ENCODE data around the gene CCNDBP1. TPM values are rescaled to one million over a fixed set of nuclear protein-coding genes. Genes with fewer than 3 reads are reported as not detected.
"Not testable (repeated sequence)": the region's sequence is repeated elsewhere in the genome, so short reads cannot be mapped to it uniquely, and the experiment has no call there.

The CCNDBP1 gene
- total and polyA plus RNA-seq, 4 donors = 29.8 to 73.4 (median 59.6) TPM

DNA sequence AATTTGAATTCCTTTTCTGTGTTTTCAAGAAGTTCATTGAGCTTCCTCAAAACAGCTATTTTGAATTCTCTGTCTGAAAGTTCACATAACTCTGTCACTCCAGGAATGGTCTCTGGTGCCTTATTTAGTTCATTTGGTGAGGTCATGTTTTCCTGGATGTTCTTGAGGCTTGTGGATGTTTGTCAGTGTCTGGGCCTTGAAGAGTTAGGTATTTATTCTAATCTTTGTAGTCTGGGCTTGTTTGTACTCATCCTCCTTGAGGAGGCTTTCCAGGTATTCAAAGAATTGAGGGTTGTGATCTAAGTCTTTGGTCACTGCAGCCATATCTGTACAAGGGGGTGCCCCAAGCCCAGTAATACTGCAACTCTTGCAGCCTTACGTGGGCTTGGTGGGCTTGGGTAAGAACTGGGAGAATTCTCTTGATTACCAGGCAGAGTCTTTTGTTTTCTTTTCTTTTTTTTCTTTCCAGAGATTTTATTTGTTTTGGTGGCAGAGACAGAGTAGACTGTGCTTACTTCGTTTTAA is 19.3 kb upstream of the CCNDBP1 start:
- Histone ChIP-seq H3K27me3 (ENCODE audit: control insufficient read depth in 3 of 3, insufficient read depth in 3 of 3, low read length in 2 of 3) (no peaks in the 10 kb centered on the region), H3K36me3 (ENCODE audit: control insufficient read depth in 4 of 4, insufficient read depth in 4 of 4, low read length in 4 of 4) (peaks cover 0 to 16% (median 6%) of the 10 kb centered on the region in 4 donors), H3K27ac (ENCODE audit: low read depth in 1 of 2, low read length in 1 of 2) (no peak overlapping the region), H3K4me3 (no peak overlapping the region), H3K9me3 (ENCODE audit: control insufficient read depth in 4 of 4, insufficient read depth in 3 of 4, low read length in 3 of 4) (no peaks in the 10 kb centered on the region), H3K4me1 (ENCODE audit: control insufficient read depth in 5 of 5, insufficient read depth in 5 of 5, low read length in 5 of 5) (peaks cover 0 to 3% (median 0%) of the 10 kb centered on the region in 5 donors), H3K9ac (ENCODE audit: insufficient read depth in 1 of 2, low read length in 2 of 2) (no peak overlapping the region)
- TF ChIP-seq, protein P1, sequence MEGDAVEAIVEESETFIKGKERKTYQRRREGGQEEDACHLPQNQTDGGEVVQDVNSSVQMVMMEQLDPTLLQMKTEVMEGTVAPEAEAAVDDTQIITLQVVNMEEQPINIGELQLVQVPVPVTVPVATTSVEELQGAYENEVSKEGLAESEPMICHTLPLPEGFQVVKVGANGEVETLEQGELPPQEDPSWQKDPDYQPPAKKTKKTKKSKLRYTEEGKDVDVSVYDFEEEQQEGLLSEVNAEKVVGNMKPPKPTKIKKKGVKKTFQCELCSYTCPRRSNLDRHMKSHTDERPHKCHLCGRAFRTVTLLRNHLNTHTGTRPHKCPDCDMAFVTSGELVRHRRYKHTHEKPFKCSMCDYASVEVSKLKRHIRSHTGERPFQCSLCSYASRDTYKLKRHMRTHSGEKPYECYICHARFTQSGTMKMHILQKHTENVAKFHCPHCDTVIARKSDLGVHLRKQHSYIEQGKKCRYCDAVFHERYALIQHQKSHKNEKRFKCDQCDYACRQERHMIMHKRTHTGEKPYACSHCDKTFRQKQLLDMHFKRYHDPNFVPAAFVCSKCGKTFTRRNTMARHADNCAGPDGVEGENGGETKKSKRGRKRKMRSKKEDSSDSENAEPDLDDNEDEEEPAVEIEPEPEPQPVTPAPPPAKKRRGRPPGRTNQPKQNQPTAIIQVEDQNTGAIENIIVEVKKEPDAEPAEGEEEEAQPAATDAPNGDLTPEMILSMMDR (IDR thresholded peaks at IDR 0.05; ENCODE audit: control extremely low read depth, extremely low read depth) = no peak
- DNase-seq (no peak), ATAC-seq (ENCODE audit: insufficient read depth, low FRiP score) (no peak)
- WGBS, 2 donors = 93 to 100% methylated on average over 2 of the region's 2 CpGs

DNA sequence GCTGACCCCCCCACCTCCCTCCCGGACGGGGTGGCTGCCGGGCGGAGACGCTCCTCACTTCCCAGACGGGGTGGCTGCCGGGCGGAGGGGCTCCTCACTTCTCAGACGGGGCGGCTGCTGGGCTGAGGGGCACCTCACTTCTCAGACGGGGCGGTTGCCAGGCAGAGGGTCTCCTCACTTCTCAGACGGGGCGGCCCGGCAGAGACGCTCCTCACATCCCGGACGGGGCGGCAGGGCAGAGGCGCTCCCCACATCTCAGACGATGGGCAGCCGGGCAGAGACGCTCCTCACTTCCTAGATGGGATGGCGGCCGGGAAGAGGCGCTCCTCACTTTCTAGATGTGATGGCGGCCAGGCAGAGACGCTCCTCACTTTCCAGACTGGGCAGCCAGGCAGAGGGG is 17.9 kb upstream of the CCNDBP1 start:
- ATAC-seq (ENCODE audit: insufficient read depth, low FRiP score) = not testable (repeated sequence)
- 97 to 98% methylated on average over 17 to 24 of the region's 28 CpGs for WGBS, 2 donors

DNA sequence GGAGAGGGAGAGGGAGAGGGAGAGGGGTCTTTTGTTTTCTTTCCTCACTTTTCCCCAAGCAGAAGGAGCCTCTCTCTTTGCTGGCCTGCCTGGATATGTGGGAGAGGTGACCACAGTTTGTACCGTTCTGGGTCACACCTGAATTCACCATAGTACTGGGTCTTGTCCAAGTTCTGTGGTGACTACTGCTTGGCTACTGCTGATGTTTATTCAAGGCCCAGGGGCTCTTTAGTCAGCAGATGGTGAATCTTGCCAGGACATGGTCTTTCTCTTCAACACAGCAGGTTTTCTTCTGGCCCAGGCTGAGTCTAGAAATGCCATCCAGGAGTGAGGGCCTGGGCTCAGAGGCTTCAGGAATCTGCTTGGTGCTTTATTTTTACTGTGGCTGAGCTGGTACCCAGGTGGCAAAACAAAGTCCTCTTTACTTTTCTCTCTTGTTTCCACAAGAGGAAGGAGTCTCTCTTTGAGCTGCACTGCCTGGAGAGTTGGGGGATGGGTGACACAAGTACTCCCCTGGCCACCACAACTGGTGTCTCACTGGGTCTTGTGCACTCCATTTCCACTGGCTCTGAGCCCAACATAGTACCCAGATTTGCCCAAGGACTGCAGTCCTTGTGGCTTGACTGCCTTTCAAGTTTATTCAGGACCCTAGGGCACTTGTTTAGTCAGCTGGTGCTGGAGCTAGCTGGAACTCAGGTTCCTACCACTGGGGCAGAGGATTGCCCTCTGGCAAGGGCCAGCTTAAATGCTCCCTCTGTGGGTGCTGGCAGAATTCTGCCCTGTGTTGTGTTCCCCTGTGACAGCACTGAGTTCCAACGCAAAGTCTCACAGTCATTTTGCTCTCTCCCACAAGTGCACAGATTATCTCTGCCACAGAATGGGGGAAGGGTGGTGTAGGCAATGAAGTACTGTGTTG is 16.8 kb upstream of the CCNDBP1 start:
- peak in 2 of 3 donors; percentile 11 to 36 for DNase-seq
- ATAC-seq (ENCODE audit: insufficient read depth, low FRiP score) = no peak
- Histone ChIP-seq H3K4me3 (no peak overlapping the region), H3K9ac (ENCODE audit: insufficient read depth in 1 of 2, low read length in 2 of 2) (no peak overlapping the region), H3K27ac (ENCODE audit: low read depth in 1 of 2, low read length in 1 of 2) (no peak overlapping the region), H3K9me3 (ENCODE audit: control insufficient read depth in 4 of 4, insufficient read depth in 3 of 4, low read length in 3 of 4) (no peaks in the 10 kb centered on the region), H3K4me1 (ENCODE audit: control insufficient read depth in 5 of 5, insufficient read depth in 5 of 5, low read length in 5 of 5) (peaks cover 0 to 3% (median 0%) of the 10 kb centered on the region in 5 donors), H3K36me3 (ENCODE audit: control insufficient read depth in 4 of 4, insufficient read depth in 4 of 4, low read length in 4 of 4) (peaks cover 0 to 16% (median 6%) of the 10 kb centered on the region in 4 donors), H3K27me3 (ENCODE audit: control insufficient read depth in 3 of 3, insufficient read depth in 3 of 3, low read length in 2 of 3) (no peaks in the 10 kb centered on the region)
- TF ChIP-seq, protein P1 (IDR thresholded peaks at IDR 0.05; ENCODE audit: control extremely low read depth, extremely low read depth) = no peak
- WGBS, 2 donors = 66 to 93% methylated on average over 2 of the region's 2 CpGs

More for the DNA sequence above, 17.9 kb upstream of the CCNDBP1 start:
- H3K27me3 ChIP-seq (ENCODE audit: control insufficient read depth in 3 of 3, insufficient read depth in 3 of 3, low read length in 2 of 3); H3K27ac ChIP-seq (ENCODE audit: low read depth in 1 of 2, low read length in 1 of 2); H3K4me3 ChIP-seq; H3K9me3 ChIP-seq (ENCODE audit: control insufficient read depth in 4 of 4, insufficient read depth in 3 of 4, low read length in 3 of 4); H3K9ac ChIP-seq (ENCODE audit: insufficient read depth in 1 of 2, low read length in 2 of 2); DNase-seq; H3K4me1 ChIP-seq (ENCODE audit: control insufficient read depth in 5 of 5, insufficient read depth in 5 of 5, low read length in 5 of 5): not testable (repeated sequence)
- H3K36me3 ChIP-seq (ENCODE audit: control insufficient read depth in 4 of 4, insufficient read depth in 4 of 4, low read length in 4 of 4) = peaks cover 0 to 16% (median 6%) of the 10 kb centered on the region in 4 donors

DNA sequence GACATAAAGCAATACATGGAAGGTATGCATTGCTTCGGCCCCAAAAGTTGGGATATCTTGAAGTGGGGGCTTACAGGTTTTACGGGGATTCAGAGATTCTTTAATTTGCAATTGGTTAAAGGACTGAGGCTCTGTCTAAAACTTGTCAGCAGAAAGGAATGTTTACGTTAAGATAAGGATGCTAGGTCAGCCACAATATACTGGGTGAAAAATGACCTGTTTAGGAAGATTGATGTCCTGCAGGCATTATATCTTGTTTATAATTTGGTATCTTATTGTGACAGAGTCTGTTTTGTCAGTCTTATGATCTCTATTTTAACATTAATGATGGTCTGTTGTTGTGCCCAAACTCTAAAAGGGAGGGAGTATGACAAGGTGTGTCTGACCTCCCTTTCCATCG is 15.3 kb upstream of the CCNDBP1 start:
- no peak for ATAC-seq (ENCODE audit: insufficient read depth, low FRiP score)
- no peak overlapping the region for H3K27ac ChIP-seq (ENCODE audit: low read depth in 1 of 2, low read length in 1 of 2)

DNA sequence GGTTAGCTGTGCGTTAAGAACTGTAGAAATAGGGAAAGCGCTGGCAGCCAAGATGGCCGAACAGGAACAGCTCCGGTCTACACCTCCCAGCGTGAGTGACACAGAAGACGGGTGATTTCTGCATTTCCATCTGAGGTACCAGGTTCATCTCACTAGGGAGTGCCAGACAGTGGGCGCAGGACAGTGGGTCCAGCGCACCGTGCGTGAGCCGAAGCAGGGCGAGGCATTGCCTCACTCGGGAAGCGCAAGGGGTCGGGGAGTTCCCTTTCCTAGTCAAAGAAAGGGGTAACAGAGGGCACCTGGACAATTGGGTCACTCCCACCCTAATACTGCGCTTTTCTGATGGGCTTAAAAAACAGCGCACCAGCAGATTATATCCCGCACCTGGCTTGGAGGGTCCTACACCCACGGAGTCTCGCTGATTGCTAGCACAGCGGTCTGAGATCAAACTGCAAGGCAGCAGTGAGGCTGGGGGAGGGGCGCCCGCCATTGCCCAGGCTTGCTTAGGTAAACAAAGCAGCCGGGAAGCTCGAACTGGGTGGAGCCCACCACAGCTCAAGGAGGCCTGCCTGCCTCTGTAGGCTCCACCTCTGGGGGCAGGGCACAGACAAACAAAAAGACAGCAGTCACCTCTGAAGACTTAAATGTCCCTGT is 9.4 kb upstream of the CCNDBP1 start:
- H3K4me1 ChIP-seq (ENCODE audit: control insufficient read depth in 5 of 5, insufficient read depth in 5 of 5, low read length in 5 of 5); H3K36me3 ChIP-seq (ENCODE audit: control insufficient read depth in 4 of 4, insufficient read depth in 4 of 4, low read length in 4 of 4); H3K27ac ChIP-seq (ENCODE audit: low read depth in 1 of 2, low read length in 1 of 2); H3K9ac ChIP-seq (ENCODE audit: insufficient read depth in 1 of 2, low read length in 2 of 2); H3K9me3 ChIP-seq (ENCODE audit: control insufficient read depth in 4 of 4, insufficient read depth in 3 of 4, low read length in 3 of 4); DNase-seq; H3K4me3 ChIP-seq; H3K27me3 ChIP-seq (ENCODE audit: control insufficient read depth in 3 of 3, insufficient read depth in 3 of 3, low read length in 2 of 3); ATAC-seq (ENCODE audit: insufficient read depth, low FRiP score): not testable (repeated sequence)
- 95 to 97% methylated on average over 23 of the region's 25 CpGs for WGBS, 2 donors

More for the DNA sequence above, 15.3 kb upstream of the CCNDBP1 start:
- no peak overlapping the region for H3K9ac ChIP-seq (ENCODE audit: insufficient read depth in 1 of 2, low read length in 2 of 2)
- H3K9me3 ChIP-seq (ENCODE audit: control insufficient read depth in 4 of 4, insufficient read depth in 3 of 4, low read length in 3 of 4) = no peaks in the 10 kb centered on the region
- H3K4me1 ChIP-seq (ENCODE audit: control insufficient read depth in 5 of 5, insufficient read depth in 5 of 5, low read length in 5 of 5) = peaks cover 0 to 3% (median 0%) of the 10 kb centered on the region in 5 donors
- H3K4me3 ChIP-seq = no peak overlapping the region
- 85 to 86% methylated on average over 4 of the region's 4 CpGs for WGBS, 2 donors
- no peaks in the 10 kb centered on the region for H3K27me3 ChIP-seq (ENCODE audit: control insufficient read depth in 3 of 3, insufficient read depth in 3 of 3, low read length in 2 of 3)
- H3K36me3 ChIP-seq (ENCODE audit: control insufficient read depth in 4 of 4, insufficient read depth in 4 of 4, low read length in 4 of 4) = peaks cover 0 to 16% (median 6%) of the 10 kb centered on the region in 4 donors
- no peak for DNase-seq
- TF ChIP-seq, protein P1 (IDR thresholded peaks at IDR 0.05; ENCODE audit: control extremely low read depth, extremely low read depth) = no peak
